Epithelial cell of esophagus (primary cell): ENCODE results near the gene NGFR.

Experiments
- DNase-seq: peaks from one replicate; pipeline ENCODE4 v3.0.0; 2010; ENCODE audit warnings: low read depth
- H3K4me3 ChIP-seq: 2 replicates; pipeline ENCODE4 v1.5.1; 2011; ENCODE audit warnings: mild to moderate bottlenecking, low read length, control low read depth
- TF ChIP-seq, protein P1 (sequence below): IDR thresholded peaks from 2 replicates; pipeline ENCODE4 v1.5.1; 2011; ENCODE audit warnings: low read depth, mild to moderate bottlenecking, low read length, control low read depth, inconsistent platforms; ENCODE audit not compliant: insufficient read depth; ENCODE audit errors: missing control alignments

NGFR gene

DNA sequence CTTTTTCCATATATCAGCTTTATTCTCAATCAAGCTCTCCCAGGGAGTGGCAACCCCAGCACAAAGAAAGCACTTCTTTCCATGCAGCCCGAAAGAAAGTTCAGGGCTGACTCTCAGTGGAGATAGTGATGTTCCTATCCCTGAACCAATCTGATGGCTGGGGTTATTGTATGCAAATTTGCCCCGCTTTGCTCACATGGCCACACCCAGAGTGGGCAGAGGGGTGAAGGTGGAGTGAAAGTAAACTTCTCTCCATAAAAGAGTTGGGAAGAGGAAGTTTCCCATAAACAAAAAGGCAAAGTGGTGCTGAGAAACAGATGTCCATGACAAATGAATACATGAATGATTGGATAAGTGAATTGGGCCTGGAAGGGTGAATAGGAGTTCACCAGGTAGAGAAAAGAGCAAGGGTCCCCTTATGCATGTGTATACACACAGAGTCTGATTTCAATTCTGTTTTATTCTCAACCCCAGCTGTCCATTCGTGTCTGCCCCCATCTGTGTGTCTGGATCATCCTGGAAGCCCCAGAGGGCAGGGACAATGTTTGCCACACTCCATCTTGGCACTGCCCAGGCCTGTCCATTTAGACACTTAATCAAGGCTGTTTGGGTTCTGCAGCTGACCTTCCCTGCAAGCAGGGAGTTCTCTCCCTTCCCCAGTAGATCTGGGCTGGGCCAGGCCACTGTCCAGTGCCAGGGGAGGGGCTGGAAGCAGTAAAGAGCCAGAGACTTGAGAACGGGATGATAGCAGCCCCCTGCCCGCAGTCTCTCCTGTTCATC lies 14.1 kb upstream of the NGFR start:
- TF ChIP-seq, protein P1, sequence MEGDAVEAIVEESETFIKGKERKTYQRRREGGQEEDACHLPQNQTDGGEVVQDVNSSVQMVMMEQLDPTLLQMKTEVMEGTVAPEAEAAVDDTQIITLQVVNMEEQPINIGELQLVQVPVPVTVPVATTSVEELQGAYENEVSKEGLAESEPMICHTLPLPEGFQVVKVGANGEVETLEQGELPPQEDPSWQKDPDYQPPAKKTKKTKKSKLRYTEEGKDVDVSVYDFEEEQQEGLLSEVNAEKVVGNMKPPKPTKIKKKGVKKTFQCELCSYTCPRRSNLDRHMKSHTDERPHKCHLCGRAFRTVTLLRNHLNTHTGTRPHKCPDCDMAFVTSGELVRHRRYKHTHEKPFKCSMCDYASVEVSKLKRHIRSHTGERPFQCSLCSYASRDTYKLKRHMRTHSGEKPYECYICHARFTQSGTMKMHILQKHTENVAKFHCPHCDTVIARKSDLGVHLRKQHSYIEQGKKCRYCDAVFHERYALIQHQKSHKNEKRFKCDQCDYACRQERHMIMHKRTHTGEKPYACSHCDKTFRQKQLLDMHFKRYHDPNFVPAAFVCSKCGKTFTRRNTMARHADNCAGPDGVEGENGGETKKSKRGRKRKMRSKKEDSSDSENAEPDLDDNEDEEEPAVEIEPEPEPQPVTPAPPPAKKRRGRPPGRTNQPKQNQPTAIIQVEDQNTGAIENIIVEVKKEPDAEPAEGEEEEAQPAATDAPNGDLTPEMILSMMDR: no peak
- no peak for DNase-seq
- H3K4me3 ChIP-seq: no peak overlapping the region

DNA sequence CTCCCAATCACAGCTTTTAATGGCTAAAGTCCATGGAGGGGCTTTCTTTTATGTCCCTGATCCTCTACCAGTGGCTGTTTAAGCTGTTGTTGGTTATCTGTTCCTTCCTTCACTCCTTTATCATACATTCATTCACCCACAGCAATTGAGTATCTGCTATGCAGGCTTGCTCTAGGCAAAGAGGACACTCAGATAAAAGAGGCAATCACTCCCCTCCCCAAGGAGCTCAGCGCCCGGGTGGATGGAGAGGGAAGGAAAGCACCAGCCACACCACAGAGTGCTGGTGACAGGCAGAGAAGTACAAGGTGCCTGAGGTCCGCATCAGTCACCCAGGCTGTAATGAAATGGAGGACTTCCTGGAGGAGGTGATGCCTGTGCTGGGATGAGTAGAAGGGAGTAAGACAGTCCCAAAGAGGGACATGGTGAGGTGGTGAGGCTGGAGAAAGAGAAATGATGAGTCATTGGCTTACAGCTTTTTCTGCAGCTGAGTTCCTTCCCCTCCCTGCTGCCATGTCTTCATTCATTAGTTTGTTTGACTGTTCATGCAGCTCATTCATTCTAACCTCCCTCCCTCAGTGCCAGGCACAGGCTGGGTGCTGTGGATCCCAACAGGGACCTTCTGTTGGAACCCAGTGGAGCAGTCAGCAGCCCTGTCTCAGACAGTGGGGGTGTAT lies 12.8 kb upstream of the NGFR start:
- no peak overlapping the region for H3K4me3 ChIP-seq
- TF ChIP-seq, protein P1: no peak
- DNase-seq: peak; percentile 43

DNA sequence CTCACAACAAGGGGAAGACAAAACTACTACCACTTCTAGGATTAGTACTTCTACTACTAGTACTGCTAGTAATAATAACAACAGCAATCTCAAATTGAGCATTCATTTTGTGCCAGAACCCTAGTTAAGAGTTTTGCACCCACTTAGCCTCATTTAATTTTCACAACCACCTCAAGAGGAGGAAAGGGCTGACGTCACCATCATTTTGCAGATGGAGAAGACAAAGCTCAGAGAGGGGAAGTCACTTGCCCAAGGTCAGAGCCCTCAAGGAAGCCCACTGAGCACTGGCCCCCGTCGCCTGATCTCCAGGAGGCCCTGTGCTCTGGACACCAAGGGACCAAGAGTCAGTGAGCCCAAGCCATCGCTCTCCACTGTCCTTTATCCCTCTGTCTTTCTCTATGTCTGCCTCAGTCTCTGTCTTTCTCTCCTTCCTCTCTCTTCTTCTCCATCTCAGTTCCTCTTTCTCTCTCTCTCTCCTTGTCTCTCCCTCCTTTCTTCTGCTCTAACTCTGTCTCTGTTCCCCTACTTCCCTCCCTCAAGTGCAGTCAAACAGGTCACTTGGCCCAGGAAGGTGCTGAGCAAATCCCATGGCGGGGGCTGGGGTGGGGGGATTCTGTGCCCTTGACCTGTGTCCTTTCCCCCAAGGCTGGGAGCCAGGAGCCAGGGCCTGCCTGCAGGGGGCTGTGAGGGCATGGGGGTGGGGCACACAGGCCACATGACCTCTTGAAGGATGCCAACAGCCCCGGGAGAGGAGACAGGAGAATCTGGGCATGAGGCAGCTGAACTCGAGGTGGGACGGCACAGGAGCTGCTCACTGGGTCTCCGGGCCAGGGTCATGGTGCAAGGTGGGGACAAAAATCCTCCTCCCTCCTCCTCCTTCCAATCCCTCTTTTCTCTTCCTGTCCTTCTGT lies 11.2 kb upstream of the NGFR start:
- TF ChIP-seq, protein P1: no peak
- no peak for DNase-seq
- H3K4me3 ChIP-seq: no peak overlapping the region

DNA sequence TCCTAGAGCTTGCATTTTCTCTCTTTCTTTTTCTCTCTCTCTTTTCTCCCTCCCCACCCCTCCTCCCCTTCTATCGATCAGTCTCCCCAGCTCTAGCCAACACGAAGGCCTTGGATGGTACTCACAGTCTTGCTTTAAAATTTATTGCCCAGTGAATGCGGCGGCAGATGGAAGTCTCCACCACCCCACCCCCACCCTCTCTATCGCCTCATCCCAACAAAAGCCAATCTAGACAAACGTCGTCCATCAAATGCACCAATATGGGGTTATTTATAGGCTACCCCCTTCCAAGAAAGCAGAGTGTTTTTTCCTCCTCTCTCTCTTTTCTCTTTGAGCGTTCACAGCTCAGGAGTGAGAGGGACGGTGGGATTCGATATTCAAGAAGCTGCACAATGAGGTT lies 10.5 kb upstream of the NGFR start:
- TF ChIP-seq, protein P1: no peak
- no peak overlapping the region for H3K4me3 ChIP-seq
- no peak for DNase-seq

DNA sequence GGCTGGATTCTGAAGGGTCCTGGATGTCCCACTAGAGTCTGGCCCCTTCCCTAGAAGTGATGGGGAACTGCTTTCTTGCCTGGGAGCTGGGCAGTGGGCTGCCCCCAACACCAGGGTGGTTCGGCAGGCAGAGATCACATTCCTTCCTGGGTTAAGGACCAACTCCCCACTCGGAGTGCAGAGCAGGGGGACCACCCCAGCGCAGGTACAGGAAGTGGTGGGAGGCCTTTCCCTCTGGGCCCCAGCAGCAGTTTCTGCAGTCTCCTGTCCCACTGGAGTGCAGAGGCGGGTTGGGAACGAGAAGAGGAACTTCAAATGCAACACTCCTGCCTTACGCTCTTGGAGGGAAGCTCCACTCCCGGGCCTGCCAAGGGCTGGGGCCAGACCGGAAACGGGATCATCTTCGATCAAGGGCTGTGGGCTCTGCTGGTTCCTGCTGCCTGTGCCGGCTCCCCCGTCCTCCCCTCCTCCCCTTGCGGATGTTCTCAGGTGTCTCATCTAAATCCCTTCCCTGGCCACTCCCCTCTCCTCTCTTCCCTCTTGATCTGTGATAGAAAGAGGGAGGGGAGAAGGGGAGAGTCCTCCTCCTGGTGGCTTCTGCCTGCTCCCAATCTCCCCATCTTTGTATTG lies 9.0 kb upstream of the NGFR start:
- no peak for DNase-seq
- no peak overlapping the region for H3K4me3 ChIP-seq
- TF ChIP-seq, protein P1: no peak

DNA sequence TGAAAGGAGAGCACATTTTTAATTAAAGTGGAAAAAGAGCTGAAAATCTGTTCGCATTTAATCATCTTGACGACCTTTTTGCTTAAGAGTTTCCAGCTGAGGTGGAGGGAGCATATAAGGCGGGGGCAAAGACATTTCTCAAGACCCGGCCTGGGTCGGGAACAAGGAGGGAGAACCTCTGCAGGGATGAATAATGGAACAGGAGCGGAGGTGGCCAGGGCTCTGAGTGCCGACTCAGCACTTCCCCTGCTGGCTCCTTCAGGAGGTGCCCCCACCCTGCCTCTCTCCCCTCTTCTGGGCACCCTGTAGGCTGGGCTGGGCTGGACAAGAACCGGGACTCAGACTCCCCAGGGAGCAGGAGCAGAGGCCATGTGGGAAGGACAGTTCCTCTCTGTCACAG lies 7.9 kb upstream of the NGFR start:
- H3K4me3 ChIP-seq: no peak overlapping the region
- TF ChIP-seq, protein P1: no peak
- no peak for DNase-seq
